Choroid plexus epithelial cell (primary cell): Measurements from ENCODE around the gene E2F3.
"Not testable (repeated sequence)": the region's sequence is repeated elsewhere in the genome, so short reads cannot be mapped to it uniquely, and the experiment has no call there.

Experiments
- DNase-seq: peaks from one replicate; pipeline ENCODE4 v3.0.0-alpha.2; 2010; ENCODE audit warnings: low read depth
- H3K4me3 ChIP-seq: 2 replicates; pipeline ENCODE4 v1.5.1; 2011; ENCODE audit warnings: low read depth, mild to moderate bottlenecking, control low read depth, low read length, moderate library complexity
- CTCF ChIP-seq: conservative IDR thresholded peaks from 2 replicates; pipeline ENCODE4 v1.5.1; 2011; ENCODE audit warnings: low read depth, mild to moderate bottlenecking, control low read depth, inconsistent platforms, low read length, moderate library complexity

E2F3 gene

DNA sequence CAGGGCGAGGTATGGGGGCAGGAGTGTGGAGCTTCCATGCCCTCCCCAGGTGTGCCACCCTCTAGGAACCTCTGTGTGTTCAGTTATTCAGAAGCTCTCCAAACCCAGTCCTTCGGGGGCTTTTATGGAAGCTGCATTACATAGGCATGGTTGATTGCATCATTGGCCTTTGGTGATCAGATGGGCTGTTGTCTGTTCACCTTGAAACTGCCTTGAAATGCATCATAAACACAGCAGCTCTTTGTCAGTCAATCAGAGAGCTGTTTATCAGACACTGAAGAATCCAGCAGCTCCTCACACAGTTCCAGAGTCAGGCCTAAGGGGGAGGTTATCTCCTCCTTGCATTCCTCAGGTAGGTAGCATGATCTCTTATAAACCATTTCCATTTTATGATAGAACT is 62.4 kb downstream of the E2F3 start:
- no peak for DNase-seq
- TF ChIP-seq CTCF = no peak
- H3K4me3 ChIP-seq = no peak overlapping the region

GRCh38 chr6:20464847-20465246 is 63.2 kb downstream of the E2F3 start:
- no peak for DNase-seq
- no peak overlapping the region for H3K4me3 ChIP-seq
- TF ChIP-seq CTCF = no peak

GRCh38 chr6:20465616-20466015 is 63.9 kb downstream of the E2F3 start:
- not testable (repeated sequence) for DNase-seq, H3K4me3 ChIP-seq

GRCh38 chr6:20467437-20467836 is 65.8 kb downstream of the E2F3 start:
- DNase-seq = no peak
- no peak for TF ChIP-seq CTCF
- H3K4me3 ChIP-seq = no peak overlapping the region

DNA sequence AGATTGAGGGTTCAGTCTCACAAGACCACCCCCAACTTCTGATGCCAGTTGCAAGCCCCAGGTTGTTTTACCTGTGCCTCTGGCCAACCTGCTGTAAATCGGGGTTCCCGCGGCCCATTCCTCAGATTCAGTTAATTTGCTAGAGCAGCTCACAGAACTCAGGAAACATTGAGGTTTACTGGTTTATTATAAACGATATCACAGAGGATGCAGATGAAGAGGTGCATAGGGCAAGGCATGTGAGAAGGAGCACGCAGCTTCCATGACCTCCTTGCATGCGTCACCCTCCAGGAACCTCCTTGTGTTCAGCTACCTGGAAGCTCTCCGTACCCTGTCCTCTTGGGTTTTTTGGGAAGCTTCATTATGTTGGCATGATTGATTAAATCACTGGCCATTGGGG is 66.5 kb downstream of the E2F3 start:
- no peak for DNase-seq
- H3K4me3 ChIP-seq = no peak overlapping the region
- TF ChIP-seq CTCF = no peak

GRCh38 chr6:20472748-20473147 is 71.1 kb downstream of the E2F3 start:
- TF ChIP-seq CTCF = no peak
- H3K4me3 ChIP-seq = no peak overlapping the region
- DNase-seq = no peak

DNA sequence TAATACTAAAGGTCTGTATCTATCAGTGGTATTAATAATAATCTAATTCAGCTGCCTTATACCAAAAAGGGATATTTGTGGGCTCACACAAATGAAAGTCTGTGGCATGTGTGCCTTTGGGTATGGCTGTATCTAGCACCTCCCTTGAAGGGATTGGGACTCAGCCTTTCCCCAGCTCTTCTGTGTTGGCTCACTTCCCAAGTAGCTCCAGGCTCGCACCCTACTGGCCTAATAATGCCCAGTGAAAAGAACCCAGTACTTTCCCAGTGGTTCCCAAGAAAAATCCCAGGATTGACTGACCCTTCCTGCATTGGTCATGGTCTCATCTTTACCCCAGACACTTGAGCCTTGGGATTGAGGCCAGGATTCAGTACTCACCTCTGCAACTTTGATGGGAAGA is 71.8 kb downstream of the E2F3 start:
- DNase-seq = no peak
- no peak overlapping the region for H3K4me3 ChIP-seq
- no peak for TF ChIP-seq CTCF

DNA sequence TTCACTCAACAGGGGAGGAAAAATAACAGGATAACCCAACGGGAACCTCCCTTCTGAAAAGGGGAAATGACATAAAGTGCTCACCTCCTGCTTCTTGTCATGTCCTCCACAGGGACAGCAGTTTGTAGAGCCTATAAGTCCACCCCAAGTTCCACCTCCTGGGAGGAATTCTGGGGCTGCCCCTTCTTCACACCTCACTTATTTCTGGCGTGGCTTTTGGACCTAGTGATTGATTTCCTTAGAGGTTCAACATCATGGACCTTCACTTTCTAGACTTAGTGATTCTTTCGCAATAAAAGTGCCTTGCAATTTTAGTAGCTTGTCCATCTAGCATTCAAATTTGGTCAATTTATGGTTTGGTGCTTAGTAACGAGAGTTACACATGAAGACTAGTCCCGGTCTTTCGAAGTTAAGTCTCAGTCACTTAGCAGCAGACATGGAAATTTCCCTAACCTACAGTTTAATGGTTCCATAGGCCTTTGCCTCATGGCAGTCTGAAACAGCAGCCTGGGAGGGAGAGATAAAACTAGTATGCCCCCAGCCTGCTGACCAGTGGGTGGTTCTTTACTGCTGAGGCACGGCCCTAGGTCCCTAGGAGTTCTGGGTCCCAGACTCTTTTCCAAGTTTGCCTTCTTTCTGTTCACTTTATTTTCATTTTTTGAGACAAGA is 73.3 kb downstream of the E2F3 start:
- H3K4me3 ChIP-seq = no peak overlapping the region
- DNase-seq = no peak
- TF ChIP-seq CTCF = no peak
